ENCODE measurements around the gene DENND2A. TPM values are rescaled to one million over a fixed set of nuclear protein-coding genes. Genes with fewer than 3 reads are reported as not detected.
"Not testable (repeated sequence)": the region's sequence is repeated elsewhere in the genome, so short reads cannot be mapped to it uniquely, and the experiment has no call there.

The DENND2A gene
- total RNA-seq, 6 experiments from 2014 or later = 0.50 to 0.99 (median 0.58) TPM

- H3K9me3 Mint-ChIP-seq = no peaks in the 10 kb centered on the region
- H3K4me3 Mint-ChIP-seq = no peak overlapping the region
- peaks cover 58% of the 10 kb centered on the region for H3K4me1 Mint-ChIP-seq (ENCODE audit: low read depth)
- no peaks in the 10 kb centered on the region for H3K36me3 Mint-ChIP-seq (ENCODE audit: low read depth)
- no peaks in the 10 kb centered on the region; the same call in none of the 2 replicates for H3K27me3 Mint-ChIP-seq (ENCODE audit: insufficient read depth)
- H3K27ac Mint-ChIP-seq = no peak overlapping the region
- DNase-seq = no peak
- TF ChIP-seq CTCF (IDR thresholded peaks at IDR 0.05) = no peak
These were observed 77.6 kb downstream of the DENND2A start for GRCh38 chr7:140562926-140563481.

DNA sequence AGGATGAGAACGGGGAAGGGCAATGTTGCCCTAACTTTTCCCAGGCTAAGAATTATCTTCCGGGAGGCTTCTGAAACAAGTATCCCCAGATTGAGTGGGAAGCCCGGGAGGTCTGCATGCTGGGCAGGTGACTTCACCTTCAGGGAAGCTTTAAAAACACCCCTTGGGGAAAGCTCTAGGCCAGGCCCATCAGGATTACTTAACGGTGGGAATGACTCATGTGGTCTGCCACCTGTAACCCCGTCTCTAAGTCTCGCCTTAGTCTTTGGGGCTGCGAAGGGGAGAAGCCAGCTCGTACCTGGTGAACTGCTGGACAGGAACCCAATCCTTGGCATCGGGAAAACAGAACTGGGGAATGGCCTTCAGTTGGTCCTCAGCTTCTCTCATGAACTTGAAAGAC lies 81.2 kb downstream of the DENND2A start:
- Mint-ChIP-seq H3K27me3 (ENCODE audit: insufficient read depth) (peaks cover 2% of the 10 kb centered on the region; the same call in 1 of the 2 replicates), H3K36me3 (ENCODE audit: low read depth) (no peaks in the 10 kb centered on the region), H3K4me1 (ENCODE audit: low read depth) (peaks cover 26% of the 10 kb centered on the region), H3K27ac (no peak overlapping the region), H3K9me3 (no peaks in the 10 kb centered on the region), H3K4me3 (no peak overlapping the region)
- DNase-seq = no peak
- TF ChIP-seq CTCF (IDR thresholded peaks at IDR 0.05) = no peak

GRCh38 chr7:140557809-140558518 lies 82.6 kb downstream of the DENND2A start:
- TF ChIP-seq CTCF (IDR thresholded peaks at IDR 0.05) = no peak
- H3K9me3 Mint-ChIP-seq = no peaks in the 10 kb centered on the region
- peaks cover 12% of the 10 kb centered on the region for H3K4me1 Mint-ChIP-seq (ENCODE audit: low read depth)
- DNase-seq = no peak
- H3K27ac Mint-ChIP-seq = no peak overlapping the region
- H3K27me3 Mint-ChIP-seq (ENCODE audit: insufficient read depth) = peaks cover 2% of the 10 kb centered on the region; the same call in 1 of the 2 replicates
- H3K36me3 Mint-ChIP-seq (ENCODE audit: low read depth) = no peaks in the 10 kb centered on the region
- no peak overlapping the region for H3K4me3 Mint-ChIP-seq

GRCh38 chr7:140557069-140557468 lies 83.5 kb downstream of the DENND2A start:
- DNase-seq = no peak
- Mint-ChIP-seq H3K27me3 (ENCODE audit: insufficient read depth) (peaks cover 6% of the 10 kb centered on the region; the same call in 1 of the 2 replicates), H3K36me3 (ENCODE audit: low read depth) (no peaks in the 10 kb centered on the region), H3K4me3 (no peak overlapping the region), H3K9me3 (no peaks in the 10 kb centered on the region), H3K27ac (no peak overlapping the region), H3K4me1 (ENCODE audit: low read depth) (peaks cover 5% of the 10 kb centered on the region)
- TF ChIP-seq CTCF (IDR thresholded peaks at IDR 0.05) = no peak

- not testable (repeated sequence) for DNase-seq; H3K9me3 Mint-ChIP-seq; H3K27me3 Mint-ChIP-seq (ENCODE audit: insufficient read depth); H3K4me3 Mint-ChIP-seq; H3K4me1 Mint-ChIP-seq (ENCODE audit: low read depth); H3K36me3 Mint-ChIP-seq (ENCODE audit: low read depth); H3K27ac Mint-ChIP-seq
These were observed 87.4 kb downstream of the DENND2A start for GRCh38 chr7:140553236-140553635.

- Mint-ChIP-seq H3K36me3 (ENCODE audit: low read depth) (no peaks in the 10 kb centered on the region), H3K27me3 (ENCODE audit: insufficient read depth) (peaks cover 4% of the 10 kb centered on the region; the same call in 1 of the 2 replicates), H3K27ac (no peak overlapping the region), H3K4me3 (no peak overlapping the region), H3K4me1 (ENCODE audit: low read depth) (no peaks in the 10 kb centered on the region), H3K9me3 (no peaks in the 10 kb centered on the region)
- TF ChIP-seq CTCF (IDR thresholded peaks at IDR 0.05) = no peak
- DNase-seq = no peak
These were observed 88.4 kb downstream of the DENND2A start for GRCh38 chr7:140552240-140552679.

Data from HFFc6 (cell line).